ENCODE measurements around the gene PGLYRP2. TPM values are rescaled to one million over a fixed set of nuclear protein-coding genes. Genes with fewer than 3 reads are reported as not detected.

The PGLYRP2 gene
- total and polyA plus RNA-seq, 2 donors (not counting 3 experiments of a cell fraction or from before 2014, with no cell fraction given), result 0.03 to 0.18 TPM

- no peaks in the 10 kb centered on the region for H3K27me3 ChIP-seq (ENCODE audit: control insufficient read depth in 2 of 2, insufficient read depth in 2 of 2, low read length in 2 of 2)
- ChIA-PET CTCF (interaction anchor here (0.6 to 1.7 kb wide), 3 partner anchors 31 to 330 kb away, joined by 3 to 5 read pairs (median 3); no protein-coding TSS in a partner anchor), POLR2A (interaction anchor here (0.7 kb wide), 1 partner anchor 126 kb away, joined by 3 read pairs; no protein-coding TSS in a partner anchor)
- intact Hi-C loops (cut with micrococcal nuclease) (no loop called here), dilution Hi-C loops (cut with MboI; ENCODE audit: extremely low pct_ligation_motif_present, low sequenced_read_pairs) (no loop called here)
- H3K9ac ChIP-seq (replicated peaks; ENCODE audit: extremely low read depth, insufficient read depth, low read length), result no peak overlapping the region
- FAIRE-seq (no peak), DNase-seq (ENCODE audit: low read depth, low spot score) (no peak)
- H3K4me1 ChIP-seq (ENCODE audit: control insufficient read depth, extremely low read depth, insufficient read depth, low read length), result peaks cover 13% of the 10 kb centered on the region
- H4K20me1 ChIP-seq (replicated peaks; ENCODE audit: control insufficient read depth, extremely low read depth, insufficient read depth, low read length), result no peaks in the 10 kb centered on the region
- peaks cover 8 to 37% of the 10 kb centered on the region in 2 experiments for H3K36me3 ChIP-seq (ENCODE audit: control insufficient read depth in 2 of 2, extremely low read depth in 1 of 2, insufficient read depth in 2 of 2, low read length in 2 of 2)
- no peaks in the 10 kb centered on the region for H3K9me3 ChIP-seq (replicated peaks; ENCODE audit: control insufficient read depth, insufficient read depth, low read length)
- no peak overlapping the region for H3K4me2 ChIP-seq (ENCODE audit: insufficient read depth, low read length)
- no peak overlapping the region for H2AFZ ChIP-seq (ENCODE audit: low read depth, low read length)
- no peaks in the 10 kb centered on the region for H3K9me1 ChIP-seq (replicated peaks; ENCODE audit: control insufficient read depth, extremely low read depth, insufficient read depth, low read length)
- peaks cover 20% of the 10 kb centered on the region for H3K79me2 ChIP-seq (ENCODE audit: control insufficient read depth, insufficient read depth, low read length)
- no TSS peak for BruUV-seq (replicated peaks)
- no peak overlapping the region for H3K27ac ChIP-seq (ENCODE audit: insufficient read depth, low read depth, low read length)
- H3K4me3 ChIP-seq (replicated peaks in 1 of 3; ENCODE audit: insufficient read depth in 1 of 3, low read depth in 1 of 3, low read length in 3 of 3), result no peak overlapping the region
- TF ChIP-seq CTCF (IDR thresholded peaks at IDR 0.05; ENCODE audit: extremely low read depth in 1 of 2, insufficient read depth in 1 of 2, low read depth in 1 of 2, low read length in 2 of 2), result no peak
- TF ChIP-seq POLR2AphosphoS5 (IDR thresholded peaks at IDR 0.05; ENCODE audit: insufficient read depth, low read depth, low read length), result no peak
- TF ChIP-seq GATA2 (IDR thresholded peaks at IDR 0.05; ENCODE audit: insufficient read depth, insufficient read length, low read depth, low read length), result no peak
- no peak for TF ChIP-seq MAX (IDR thresholded peaks at IDR 0.05; ENCODE audit: insufficient read depth, insufficient read length)
- TF ChIP-seq JUN (IDR thresholded peaks at IDR 0.05; ENCODE audit: borderline replicate concordance, insufficient read depth, insufficient read length, low read depth), result no peak
- no peak for TF ChIP-seq MYC (IDR thresholded peaks at IDR 0.05; ENCODE audit: low read depth, low read length)
- TF ChIP-seq EZH2 (IDR thresholded peaks at IDR 0.05; ENCODE audit: borderline replicate concordance, low read depth, low read length, severe bottlenecking), result no peak
Observed at GRCh38 chr19:15421721-15422260, 57.5 kb downstream of the PGLYRP2 start.
